Measurements from ENCODE around the gene LCA5.
"Not testable (repeated sequence)": the region's sequence is repeated elsewhere in the genome, so short reads cannot be mapped to it uniquely, and the experiment has no call there.

Gene LCA5

GRCh38 chr6:79544299-79544927 is 7.2 kb upstream of the LCA5 start:
- no peak for DNase-seq (ENCODE audit: extremely low spot score)
- ChIA-PET CTCF (interaction anchor here (0.6 to 1.4 kb wide), 7 partner anchors 10 to 549 kb away, joined by 3 to 6 read pairs (median 3); no protein-coding TSS in a partner anchor), POLR2A (interaction anchor here (1.7 to 2.6 kb wide), 2 partner anchors 8 to 87 kb away, joined by 5 to 11 read pairs; partner anchors contain the start of genes LCA5 and SH3BGRL2)
- no peak for TF ChIP-seq SUZ12 (IDR thresholded peaks at IDR 0.05)
- TF ChIP-seq ARNT (IDR thresholded peaks at IDR 0.05), result no peak
- TF ChIP-seq ZNF384 (IDR thresholded peaks at IDR 0.05), result no peak
- TF ChIP-seq PKNOX1 (IDR thresholded peaks at IDR 0.05), result no peak
- no peak for TF ChIP-seq FOXK2 (IDR thresholded peaks at IDR 0.05)
- TF ChIP-seq NFRKB (IDR thresholded peaks at IDR 0.05), result no peak
- TF ChIP-seq CTBP1 (IDR thresholded peaks at IDR 0.05; ENCODE audit: borderline replicate concordance), result no peak
- TF ChIP-seq ELF4 (IDR thresholded peaks at IDR 0.05), result no peak
- no peak for TF ChIP-seq SP1 (IDR thresholded peaks at IDR 0.05)
- no peak for TF ChIP-seq HDGF (IDR thresholded peaks at IDR 0.05; ENCODE audit: borderline replicate concordance)
- no peak for TF ChIP-seq BHLHE40 (IDR thresholded peaks at IDR 0.05; ENCODE audit: borderline replicate concordance)
- TF ChIP-seq LEF1 (IDR thresholded peaks at IDR 0.05; ENCODE audit: borderline replicate concordance), result no peak
- TF ChIP-seq FOXA1 (IDR thresholded peaks at IDR 0.05), result no peak
- no peak for TF ChIP-seq L3MBTL2 (conservative IDR thresholded peaks at IDR 0.05)

DNA sequence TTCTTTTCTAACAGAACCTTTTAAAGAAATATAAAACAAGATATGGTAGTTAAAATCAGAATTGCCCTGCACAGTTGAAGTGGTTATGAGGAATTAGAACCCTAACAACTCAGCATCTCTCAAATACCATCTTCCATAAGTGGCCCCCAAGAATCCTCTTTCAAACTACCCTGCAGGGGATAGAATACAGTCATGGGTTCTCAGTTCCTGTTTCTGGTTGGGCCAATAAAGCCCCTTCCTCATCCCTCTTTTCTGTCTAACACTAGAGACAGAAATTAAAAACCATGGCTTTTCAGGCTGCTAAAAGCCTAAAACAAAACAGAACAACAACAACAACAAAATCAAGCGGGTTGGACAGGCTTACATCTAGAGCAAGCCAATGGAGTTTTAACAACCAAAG is 6.7 kb upstream of the LCA5 start:
- no peak for DNase-seq (ENCODE audit: extremely low spot score)
- TF ChIP-seq ELF4 (IDR thresholded peaks at IDR 0.05) (no peak), CTBP1 (IDR thresholded peaks at IDR 0.05; ENCODE audit: borderline replicate concordance) (no peak), FOXA1 (IDR thresholded peaks at IDR 0.05) (no peak), SP1 (IDR thresholded peaks at IDR 0.05) (no peak), SUZ12 (IDR thresholded peaks at IDR 0.05) (no peak), ZNF384 (IDR thresholded peaks at IDR 0.05) (no peak)
- ChIA-PET CTCF (interaction anchor here (0.6 to 1.4 kb wide), 5 partner anchors 9 to 550 kb away, joined by 3 to 6 read pairs (median 3); no protein-coding TSS in a partner anchor), POLR2A (interaction anchor here (1.7 kb wide), 1 partner anchor 87 kb away, joined by 5 read pairs; the partner anchor contains the start of gene SH3BGRL2)

GRCh38 chr6:79543411-79543810 is 6.2 kb upstream of the LCA5 start:
- DNase-seq (ENCODE audit: extremely low spot score), result no peak
- TF ChIP-seq L3MBTL2 (conservative IDR thresholded peaks at IDR 0.05), result no peak
- no peak for TF ChIP-seq ZNF384 (IDR thresholded peaks at IDR 0.05)
- TF ChIP-seq PKNOX1 (IDR thresholded peaks at IDR 0.05), result no peak
- no peak for TF ChIP-seq FOXA1 (IDR thresholded peaks at IDR 0.05)
- TF ChIP-seq ARNT (IDR thresholded peaks at IDR 0.05), result no peak
- ChIA-PET CTCF (no interaction called here), POLR2A (no interaction called here)

- DNase-seq (ENCODE audit: extremely low spot score), result no peak
- POLR2A ChIA-PET, result interaction anchor here (0.6 kb wide), 1 partner anchor 460 kb away, joined by 3 read pairs; the partner anchor contains the start of gene PHIP
- TF ChIP-seq NFRKB (IDR thresholded peaks at IDR 0.05) (no peak), TARDBP (IDR thresholded peaks at IDR 0.05) (no peak), CTBP1 (IDR thresholded peaks at IDR 0.05; ENCODE audit: borderline replicate concordance) (no peak), LEF1 (IDR thresholded peaks at IDR 0.05; ENCODE audit: borderline replicate concordance) (no peak), ARNT (IDR thresholded peaks at IDR 0.05) (no peak), HDGF (IDR thresholded peaks at IDR 0.05; ENCODE audit: borderline replicate concordance) (no peak), SUZ12 (IDR thresholded peaks at IDR 0.05) (no peak), L3MBTL2 (conservative IDR thresholded peaks at IDR 0.05) (no peak), BHLHE40 (IDR thresholded peaks at IDR 0.05; ENCODE audit: borderline replicate concordance) (no peak), SP1 (IDR thresholded peaks at IDR 0.05) (no peak), PKNOX1 (IDR thresholded peaks at IDR 0.05) (no peak)
- CTCF ChIA-PET, result interaction anchor here (0.7 kb wide), 2 partner anchors 55 to 190 kb away, joined by 3 to 4 read pairs; no protein-coding TSS in a partner anchor
These were observed 1.1 kb upstream of the LCA5 start for GRCh38 chr6:79538106-79538971.

- POLR2A ChIA-PET, result interaction anchor here (0.7 to 1.8 kb wide), 11 partner anchors 9 to 134 kb away, joined by 3 to 11 read pairs (median 4); partner anchors contain the start of gene SH3BGRL2
These were observed 661 bp downstream of the LCA5 start for GRCh38 chr6:79536585-79536953.

GRCh38 chr6:79529567-79529966 is 7.7 kb downstream of the LCA5 start:
- POLR2A ChIA-PET; CTCF ChIA-PET; DNase-seq (ENCODE audit: extremely low spot score): not testable (repeated sequence)

More at GRCh38 chr6:79536585-79536953, 661 bp downstream of the LCA5 start:
- TF ChIP-seq L3MBTL2 (conservative IDR thresholded peaks at IDR 0.05) (no peak), BHLHE40 (IDR thresholded peaks at IDR 0.05; ENCODE audit: borderline replicate concordance) (no peak), LEF1 (IDR thresholded peaks at IDR 0.05; ENCODE audit: borderline replicate concordance) (no peak), FOXA1 (IDR thresholded peaks at IDR 0.05) (no peak), SP1 (IDR thresholded peaks at IDR 0.05) (no peak), ZNF384 (IDR thresholded peaks at IDR 0.05) (no peak), NFRKB (IDR thresholded peaks at IDR 0.05) (no peak), TARDBP (IDR thresholded peaks at IDR 0.05) (no peak), FOXK2 (IDR thresholded peaks at IDR 0.05) (no peak), CTBP1 (IDR thresholded peaks at IDR 0.05; ENCODE audit: borderline replicate concordance) (no peak), PKNOX1 (IDR thresholded peaks at IDR 0.05) (no peak), HDGF (IDR thresholded peaks at IDR 0.05; ENCODE audit: borderline replicate concordance) (no peak), FOXM1 (IDR thresholded peaks at IDR 0.05; ENCODE audit: borderline replicate concordance) (no peak)
- no peak for DNase-seq (ENCODE audit: extremely low spot score)
- CTCF ChIA-PET, result interaction anchor here (0.6 to 0.8 kb wide), 4 partner anchors 127 to 338 kb away, joined by 3 read pairs; no protein-coding TSS in a partner anchor
